GM12878 (cell line): ENCODE results near the gene MICAL3. TPM values are rescaled to one million over a fixed set of nuclear protein-coding genes. Genes with fewer than 3 reads are reported as not detected.

Experiments used
- ATAC-seq: fragments of 200-7000 bp; cut with Tn5 transposase; 3 replicates; pipeline ENCODE4 v1.9.1; 2020; ENCODE audit warnings: mild to moderate bottlenecking, moderate library complexity
- BruUV-seq: library from RNA; stranded (reverse); fragments of 400-500 nt; replicated peaks from 2 replicates; lab custom pipeline; 2021; lab: Mats Ljungman, UMichigan
- CTCF ChIA-PET: fragments of 300-600 bp; sonication (Branson Sonifier 250); formaldehyde crosslinking; extraction: SDS; loops from one replicate; lab custom pipeline; 2021; ENCODE audit warnings: inconsistent platforms; lab: Yijun Ruan, JAX
- POLR2A ChIA-PET: fragments of 350-600 bp; formaldehyde crosslinking; extraction: SDS; loops from one replicate; lab custom pipeline; 2021; ENCODE audit warnings: inconsistent platforms; lab: Charles Lee
- RAD21 ChIA-PET: fragments of 300-600 bp; sonication (Branson Sonifier 250); formaldehyde crosslinking; loops from one replicate; lab custom pipeline; 2023; ENCODE audit warnings: antibody characterized with exemption; ENCODE audit not compliant: unreplicated experiment; lab: Charles Lee
- SMC1A ChIA-PET: fragments of 300-600 bp; sonication (Branson Sonifier 250); formaldehyde crosslinking; loops from one replicate; lab custom pipeline; 2023; ENCODE audit not compliant: unreplicated experiment, uncharacterized antibody; lab: Charles Lee
- DNase-seq: peaks from one replicate; pipeline ENCODE4 v3.0.0-alpha.2; 2011; ENCODE audit warnings: low read depth, low spot score
- FAIRE-seq: peaks from 3 replicates; lab custom pipeline; 2011; peaks lifted over from hg19 to GRCh38; lab: Jason Lieb, UNC
- H2AFZ ChIP-seq: 2 replicates; pipeline ENCODE4 v1.6.0; 2011; ENCODE audit warnings: low read depth, low read length, control low read depth; ENCODE audit not compliant: control insufficient read depth
- H3K27ac ChIP-seq: 2 replicates; pipeline ENCODE4 v1.5.1; 2011; ENCODE audit warnings: control low read depth; ENCODE audit not compliant: control insufficient read depth, insufficient read depth
- H3K27me3 ChIP-seq, 2 experiments: replicated peaks in 1 of 2; 2 replicates each; pipeline versions ENCODE4 v1.6.0 to v1.6.1; 2011; ENCODE audit warnings: low read length in 1 of 2; ENCODE audit not compliant: control insufficient read depth in 2 of 2, insufficient read depth in 2 of 2
- H3K36me3 ChIP-seq, 2 experiments: 2 replicates each; pipeline ENCODE4 v1.5.1; 2011; ENCODE audit warnings: low read length in 1 of 2; ENCODE audit not compliant: control insufficient read depth in 2 of 2, insufficient read depth in 2 of 2
- H3K4me1 ChIP-seq: 2 replicates; pipeline ENCODE4 v1.6.1; 2011; ENCODE audit warnings: mild to moderate bottlenecking, low read length, moderate library complexity, mixed read lengths; ENCODE audit not compliant: control insufficient read depth, insufficient read depth
- H3K4me2 ChIP-seq: 2 replicates; pipeline ENCODE4 v1.6.0; 2011; ENCODE audit warnings: control low read depth; ENCODE audit not compliant: control insufficient read depth, insufficient read depth
- H3K4me3 ChIP-seq: fragments of 200-600 bp; sonication (generic); 2 replicates; pipeline ENCODE4 v1.5.1; 2016
- H3K79me2 ChIP-seq: 2 replicates; pipeline ENCODE4 v1.6.0; 2011; ENCODE audit warnings: low read length; ENCODE audit not compliant: control insufficient read depth, insufficient read depth
- H3K9ac ChIP-seq: 2 replicates; pipeline ENCODE4 v1.8.0; 2011; ENCODE audit warnings: low read length, control low read depth, mixed read lengths; ENCODE audit not compliant: control insufficient read depth, insufficient read depth
- H3K9me3 ChIP-seq: replicated peaks from 3 replicates; pipeline ENCODE4 v1.5.1; 2011; ENCODE audit warnings: mild to moderate bottlenecking, low read length; ENCODE audit not compliant: control insufficient read depth, insufficient read depth
- H4K20me1 ChIP-seq: 2 replicates; pipeline ENCODE4 v1.6.0; 2011; ENCODE audit not compliant: control insufficient read depth, insufficient read depth
- BMI1 ChIP-seq: fragments of 450-650 bp; IDR thresholded peaks from 2 replicates; pipeline ENCODE4 v1.6.1; 2016; ENCODE audit warnings: mild to moderate bottlenecking, moderate library complexity, borderline replicate concordance
- CEBPZ ChIP-seq: fragments of 150-350 bp; IDR thresholded peaks from 2 replicates; pipeline ENCODE4 v1.6.1; 2016; ENCODE audit warnings: low read depth, low read length
- GATAD2B ChIP-seq: fragments of 450-650 bp; conservative IDR thresholded peaks from 2 replicates; pipeline ENCODE4 v1.6.1; 2017; ENCODE audit warnings: low read depth, mild to moderate bottlenecking, moderate library complexity
- HCFC1 ChIP-seq: fragments of 150-350 bp; IDR thresholded peaks from 2 replicates; pipeline ENCODE4 v1.6.1; 2014; ENCODE audit warnings: low read length
- KAT2A ChIP-seq: conservative IDR thresholded peaks from 2 replicates; pipeline ENCODE4 v1.6.1; 2011; ENCODE audit warnings: low read depth, low read length; ENCODE audit not compliant: control insufficient read depth
- PAX8 ChIP-seq: fragments of 450-650 bp; IDR thresholded peaks from 2 replicates; pipeline ENCODE4 v1.6.1; 2017; ENCODE audit warnings: mild to moderate bottlenecking, moderate library complexity
- ZBTB40 ChIP-seq: fragments of 450-650 bp; IDR thresholded peaks from 2 replicates; pipeline ENCODE4 v1.6.1; 2016; ENCODE audit warnings: mild to moderate bottlenecking, moderate library complexity, borderline replicate concordance
- WGBS: methylation state at CpG from one replicate; pipeline ENCODE4 v1.1.6; 2016; ENCODE audit warnings: low lambda C conversion rate; ENCODE audit not compliant: insufficient replicate concordance, insufficient coverage; ENCODE audit errors: missing lambda C conversion rate; 5-methylcytosine and 5-hydroxymethylcytosine counted together
- in situ Hi-C: fragments of 300-500 bp; cut with MboI; formaldehyde crosslinking; loops from 9 replicates; pipeline ENCODE4 v1.14.3; 2018; ENCODE audit warnings: mixed read lengths
- intact Hi-C: fragments of 100-400 bp; cut with micrococcal nuclease; formaldehyde crosslinking; loops from one replicate; pipeline ENCODE4 v1.14.2; 2022; ENCODE audit not compliant: unreplicated experiment
- polyA plus RNA-seq, 11 experiments: library from polyadenylated mRNA; depleted of rRNA in 4 of 11; unstranded in 6 of 11; stranded (reverse) in 5 of 11; fragments of >200 nt; fragmentation: Nextera tagmentation in 4 of 11; fragmentation: Illumina TruSeq in 1 of 11; extraction: Ambion mirVana in 4 of 11; extraction: Trizol in 1 of 11; gene quantifications; 1 replicate in 1 of 11; 2 replicates in 10 of 11; pipeline versions ENCODE4 v1.2.1 to v1.2.3, GENCODE V29; 2011 to 2016; ENCODE audit warnings: inconsistent platforms in 2 of 11, missing spikeins in 2 of 11, low read depth in 1 of 11
- total RNA-seq, 4 experiments: library from RNA; depleted of rRNA in 3 of 4; stranded (reverse); fragments of >200 nt in 3 of 4; fragmentation: Illumina TruSeq in 1 of 4; extraction: Trizol in 1 of 4; gene quantifications; 2 replicates each; pipeline versions ENCODE4 v1.2.1 to v1.2.3, GENCODE V29; 2013 to 2021
- TF ChIP-seq, protein P1 (sequence below): fragments of 450-650 bp; formaldehyde crosslinking; IDR thresholded peaks from 2 replicates; pipeline ENCODE4 v1.5.0; 2022; ENCODE audit warnings: mild to moderate bottlenecking, missing genetic modification characterization

The MICAL3 gene
- total and polyA plus RNA-seq, 10 of the 15 experiments (the other 5 are each of a cell fraction or from before 2014, with no cell fraction given): 2.6 to 92.2 (median 24.0) TPM

DNA sequence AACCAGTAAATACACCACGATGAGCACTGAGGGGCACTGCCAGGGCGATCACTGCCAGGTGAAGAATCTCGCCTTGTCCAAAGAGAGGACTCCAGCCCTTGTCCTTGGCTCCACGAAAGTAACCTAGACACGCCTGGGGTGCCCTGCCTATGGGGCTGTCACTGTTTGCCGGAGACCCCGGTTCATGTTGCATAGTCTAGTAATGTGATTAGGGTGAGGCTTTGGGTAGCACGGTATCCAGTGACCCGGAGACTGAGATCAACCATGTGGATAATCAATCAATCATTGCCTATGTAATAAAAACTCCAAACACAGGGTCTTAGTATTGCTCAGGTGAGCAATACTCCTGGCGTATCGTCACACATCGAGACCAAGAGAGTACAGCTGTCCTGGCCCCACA lies 190.9 kb downstream of the MICAL3 start (continued):
- TF ChIP-seq GATAD2B: no peak
- TF ChIP-seq BMI1: no peak
- no peak for TF ChIP-seq ZBTB40
- TF ChIP-seq, all 136 proteins: peak for 0

DNA sequence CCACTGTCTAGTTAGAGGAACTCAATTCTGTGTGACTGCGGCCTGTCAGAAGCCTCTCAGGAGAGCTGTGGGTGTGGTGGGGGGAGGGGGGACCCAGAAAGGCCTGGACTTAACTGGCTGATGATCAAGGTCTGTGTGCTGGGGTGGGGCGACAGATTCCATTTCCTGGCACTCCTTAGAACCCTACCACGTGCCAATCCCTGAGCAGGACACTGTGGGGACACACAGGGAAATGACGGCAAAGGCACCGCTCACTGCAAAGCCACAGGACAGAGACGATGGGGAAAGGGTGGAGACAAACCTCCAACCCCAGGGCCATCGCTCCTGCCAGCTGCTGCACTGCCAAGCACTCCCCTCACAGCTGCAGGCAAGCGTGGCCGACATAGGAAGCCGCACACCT lies 191.7 kb downstream of the MICAL3 start:
- intact Hi-C loops: loop anchor here (5.0 kb wide), 2 partner anchors 190 to 275 kb away; partner anchors contain the start of gene MICAL3
- BruUV-seq: no TSS peak
- TF ChIP-seq PAX8: no peak
- TF ChIP-seq, protein P1, sequence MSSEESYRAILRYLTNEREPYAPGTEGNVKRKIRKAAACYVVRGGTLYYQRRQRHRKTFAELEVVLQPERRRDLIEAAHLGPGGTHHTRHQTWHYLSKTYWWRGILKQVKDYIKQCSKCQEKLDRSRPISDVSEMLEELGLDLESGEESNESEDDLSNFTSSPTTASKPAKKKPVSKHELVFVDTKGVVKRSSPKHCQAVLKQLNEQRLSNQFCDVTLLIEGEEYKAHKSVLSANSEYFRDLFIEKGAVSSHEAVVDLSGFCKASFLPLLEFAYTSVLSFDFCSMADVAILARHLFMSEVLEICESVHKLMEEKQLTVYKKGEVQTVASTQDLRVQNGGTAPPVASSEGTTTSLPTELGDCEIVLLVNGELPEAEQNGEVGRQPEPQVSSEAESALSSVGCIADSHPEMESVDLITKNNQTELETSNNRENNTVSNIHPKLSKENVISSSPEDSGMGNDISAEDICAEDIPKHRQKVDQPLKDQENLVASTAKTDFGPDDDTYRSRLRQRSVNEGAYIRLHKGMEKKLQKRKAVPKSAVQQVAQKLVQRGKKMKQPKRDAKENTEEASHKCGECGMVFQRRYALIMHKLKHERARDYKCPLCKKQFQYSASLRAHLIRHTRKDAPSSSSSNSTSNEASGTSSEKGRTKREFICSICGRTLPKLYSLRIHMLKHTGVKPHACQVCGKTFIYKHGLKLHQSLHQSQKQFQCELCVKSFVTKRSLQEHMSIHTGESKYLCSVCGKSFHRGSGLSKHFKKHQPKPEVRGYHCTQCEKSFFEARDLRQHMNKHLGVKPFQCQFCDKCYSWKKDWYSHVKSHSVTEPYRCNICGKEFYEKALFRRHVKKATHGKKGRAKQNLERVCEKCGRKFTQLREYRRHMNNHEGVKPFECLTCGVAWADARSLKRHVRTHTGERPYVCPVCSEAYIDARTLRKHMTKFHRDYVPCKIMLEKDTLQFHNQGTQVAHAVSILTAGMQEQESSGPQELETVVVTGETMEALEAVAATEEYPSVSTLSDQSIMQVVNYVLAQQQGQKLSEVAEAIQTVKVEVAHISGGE: no peak
- TF ChIP-seq HCFC1: no peak
- no peak for TF ChIP-seq CEBPZ
- no peak for TF ChIP-seq KAT2A

More for the DNA sequence above, 191.7 kb downstream of the MICAL3 start:
- in situ Hi-C loops: loop anchor here (5.0 kb wide), 1 partner anchor 235 kb away; no protein-coding TSS in a partner anchor
- DNase-seq (no peak), FAIRE-seq (no peak), ATAC-seq (no peak)
- no peak overlapping the region for H3K9ac ChIP-seq
- CTCF ChIA-PET: interaction anchor here (7.9 kb wide), 1 partner anchor 243 kb away, joined by 167 read pairs; the partner anchor contains the start of gene PEX26
- H3K27me3 ChIP-seq: no peaks in the 10 kb centered on the region
- POLR2A ChIA-PET: no interaction called here
- H2AFZ ChIP-seq: no peak overlapping the region
- no peaks in the 10 kb centered on the region for H3K4me1 ChIP-seq
- H3K9me3 ChIP-seq: no peaks in the 10 kb centered on the region
- H3K27ac ChIP-seq: no peak overlapping the region
- RAD21 ChIA-PET: interaction anchor here (1.5 to 1.8 kb wide), 2 partner anchors 224 to 244 kb away, joined by 3 to 7 read pairs; no protein-coding TSS in a partner anchor
- H3K36me3 ChIP-seq: peaks cover 3 to 21% of the 10 kb centered on the region in 2 experiments; a peak in 3 of 4 replicates
- H3K79me2 ChIP-seq: no peaks in the 10 kb centered on the region
- H4K20me1 ChIP-seq: no peaks in the 10 kb centered on the region
- SMC1A ChIA-PET: interaction anchor here (7.1 kb wide), 1 partner anchor 245 kb away, joined by 93 read pairs; the partner anchor contains the start of gene PEX26
- no peak overlapping the region for H3K4me2 ChIP-seq
- WGBS: 60% methylated on average over 10 of the region's 10 CpGs
- H3K4me3 ChIP-seq: no peak overlapping the region
